NOMO-1 treated with DMSO at 0.1 percent for 48 hours (cell line): Measurements from ENCODE around the gene TREML1.
"Not testable (repeated sequence)": the region's sequence is repeated elsewhere in the genome, so short reads cannot be mapped to it uniquely, and the experiment has no call there.

Experiments used
- DNase-seq: peaks from one replicate; lab custom pipeline; 2025; ENCODE audit not compliant: unreplicated experiment; lab: John Stamatoyannopoulos, UW

The TREML1 gene

GRCh38 chr6:41153451-41153850, 696 bp downstream of the TREML1 start:
- no peak for DNase-seq

GRCh38 chr6:41150671-41151070, 3.5 kb downstream of the TREML1 start:
- no peak for DNase-seq

GRCh38 chr6:41147917-41148316, 6.2 kb downstream of the TREML1 start:
- DNase-seq: no peak

- DNase-seq: no peak
Observed at GRCh38 chr6:41136911-41137310, 17.2 kb downstream of the TREML1 start.

- DNase-seq: no peak
Observed at GRCh38 chr6:41135062-41135832, 18.9 kb downstream of the TREML1 start.

- no peak for DNase-seq
Observed at GRCh38 chr6:41132254-41132653, 21.9 kb downstream of the TREML1 start.

- DNase-seq: no peak
Observed at GRCh38 chr6:41125282-41125681, 28.9 kb downstream of the TREML1 start.

GRCh38 chr6:41122918-41123317, 31.2 kb downstream of the TREML1 start:
- no peak for DNase-seq

- DNase-seq: no peak
Observed at GRCh38 chr6:41122373-41122772, 31.8 kb downstream of the TREML1 start.

- no peak for DNase-seq
Observed at GRCh38 chr6:41120058-41120457, 34.1 kb downstream of the TREML1 start.

- DNase-seq: no peak
Observed at GRCh38 chr6:41119508-41119907, 34.6 kb downstream of the TREML1 start.

GRCh38 chr6:41115027-41115426, 39.1 kb downstream of the TREML1 start:
- not testable (repeated sequence) for DNase-seq

- DNase-seq: no peak
Observed at GRCh38 chr6:41111017-41111416, 43.1 kb downstream of the TREML1 start.

- no peak for DNase-seq
Observed at GRCh38 chr6:41103847-41104246, 50.3 kb downstream of the TREML1 start.

GRCh38 chr6:41100871-41101287, 53.3 kb downstream of the TREML1 start:
- DNase-seq: no peak
